ENCODE measurements around the gene NRARP. TPM values are rescaled to one million over a fixed set of nuclear protein-coding genes. Genes with fewer than 3 reads are reported as not detected.
A peak's percentile ranks its signal among the peaks of the same experiment; 100 is the strongest.
"Not testable (repeated sequence)": the region's sequence is repeated elsewhere in the genome, so short reads cannot be mapped to it uniquely, and the experiment has no call there.

NRARP gene
- total and polyA plus RNA-seq, 7 experiments from 2014 or later, result 0.70 to 2.7 (median 1.7) TPM; not detected in 2

DNA sequence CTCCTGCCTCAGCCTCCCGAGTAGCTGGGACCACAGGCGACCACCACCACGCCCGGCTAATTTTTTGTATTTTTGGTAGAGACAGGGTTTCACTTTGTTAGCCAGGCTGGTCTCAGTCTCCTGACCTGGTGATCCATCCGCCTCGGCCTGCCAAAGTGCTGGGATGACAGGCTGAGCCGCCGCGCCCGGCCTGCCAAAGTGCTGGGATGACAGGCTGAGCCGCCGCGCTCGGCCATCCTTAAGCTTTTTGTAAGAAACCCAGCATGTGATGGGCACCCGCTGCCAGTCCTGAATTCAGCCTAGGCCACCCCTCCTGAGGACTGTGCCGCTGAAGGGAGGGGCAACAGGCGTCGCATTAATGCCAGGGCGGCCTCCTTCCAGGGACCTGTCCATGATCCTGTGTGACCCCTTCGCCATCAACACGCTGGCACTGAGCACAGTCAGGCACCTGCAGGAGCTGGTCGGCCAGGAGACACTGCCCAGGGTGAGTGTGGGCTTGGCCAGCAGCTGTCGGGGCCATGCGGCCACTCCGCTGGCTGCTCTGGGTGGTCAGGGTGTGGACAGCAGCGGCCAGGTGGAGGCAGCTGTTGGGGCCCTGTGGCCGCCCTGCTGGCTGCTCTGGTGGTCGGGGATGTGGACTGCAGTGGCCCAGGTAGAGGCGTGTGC, 36.4 kb downstream of the NRARP start:
- H3K36me3 ChIP-seq (ENCODE audit: control insufficient read depth in 2 of 3, insufficient read depth in 3 of 3, low read length in 3 of 3), result peaks cover 0 to 63% (median 4%) of the 10 kb centered on the region in 3 experiments
- H3K4me1 ChIP-seq (ENCODE audit: control insufficient read depth in 2 of 2, insufficient read depth in 2 of 2, low read length in 2 of 2), result no peaks in the 10 kb centered on the region
- H3K27ac ChIP-seq (ENCODE audit: low read depth, low read length), result no peak overlapping the region
- Mint-ChIP-seq H3K4me1 (peaks cover 3 to 10% (median 5%) of the 10 kb centered on the region in 7 donors), H3K9me3 (no peaks in the 10 kb centered on the region), H3K36me3 (peaks cover 5 to 32% (median 6%) of the 10 kb centered on the region in 5 donors), H3K4me3 (no peak overlapping the region), H3K27ac (no peak overlapping the region), H3K27me3 (no peaks in the 10 kb centered on the region)
- H3K9me3 ChIP-seq (ENCODE audit: control insufficient read depth in 2 of 3, low read length in 3 of 3), result no peaks in the 10 kb centered on the region
- H3K4me3 ChIP-seq (ENCODE audit: low read length), result no peak overlapping the region
- ATAC-seq, result no peak
- DNase-seq, result peak in 1 of 9 donors; percentile 6
- intact Hi-C loops (cut with micrococcal nuclease), result no loop called here
- CTCF ChIA-PET, result no interaction called here
- POLR2A ChIA-PET, result interaction anchor here (0.5 to 1.2 kb wide), 3 partner anchors 10 to 230 kb away, joined by 3 to 4 read pairs (median 3); no protein-coding TSS in a partner anchor
- H3K27me3 ChIP-seq (ENCODE audit: control insufficient read depth in 2 of 2, insufficient read depth in 2 of 2, low read length in 2 of 2), result no peaks in the 10 kb centered on the region

DNA sequence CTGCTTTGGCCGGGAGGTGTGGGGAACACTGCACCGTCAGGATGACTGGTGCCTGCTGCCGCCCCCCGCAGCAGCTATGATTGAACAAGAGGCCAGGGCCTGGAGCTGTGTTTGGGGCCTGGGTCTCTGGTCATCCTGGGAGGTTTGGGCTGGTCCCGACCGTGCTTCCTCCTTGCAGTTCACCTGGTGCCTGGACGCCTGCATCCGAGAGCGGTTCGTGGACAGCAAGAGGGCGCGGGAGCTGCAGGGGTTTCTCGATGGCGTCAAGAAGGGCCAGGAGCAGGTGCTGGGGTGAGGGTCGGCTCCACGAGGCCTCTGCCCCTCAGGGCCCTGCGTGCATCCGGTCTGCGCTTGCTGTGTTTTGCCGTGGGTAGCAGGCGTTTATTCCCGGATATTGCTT, 38.0 kb downstream of the NRARP start:
- ATAC-seq (no peak), DNase-seq (peak in 1 of 9 donors; percentile 3)
- H3K4me3 ChIP-seq (ENCODE audit: low read length), result no peak overlapping the region
- H3K4me1 ChIP-seq (ENCODE audit: control insufficient read depth in 2 of 2, insufficient read depth in 2 of 2, low read length in 2 of 2), result no peaks in the 10 kb centered on the region
- no peaks in the 10 kb centered on the region for H3K9me3 Mint-ChIP-seq
- no peak overlapping the region for H3K27ac Mint-ChIP-seq
- no peaks in the 10 kb centered on the region for H3K27me3 Mint-ChIP-seq
- no peaks in the 10 kb centered on the region for H3K9me3 ChIP-seq (ENCODE audit: control insufficient read depth in 2 of 3, low read length in 3 of 3)
- peaks cover 5 to 26% (median 6%) of the 10 kb centered on the region in 5 donors for H3K36me3 Mint-ChIP-seq
- CTCF ChIA-PET, result interaction anchor here (0.6 kb wide), 1 partner anchor 433 kb away, joined by 3 read pairs; no protein-coding TSS in a partner anchor
- H3K27ac ChIP-seq (ENCODE audit: low read depth, low read length), result no peak overlapping the region
- H3K27me3 ChIP-seq (ENCODE audit: control insufficient read depth in 2 of 2, insufficient read depth in 2 of 2, low read length in 2 of 2), result no peaks in the 10 kb centered on the region
- no peak overlapping the region for H3K4me3 Mint-ChIP-seq
- POLR2A ChIA-PET, result interaction anchor here (1.1 kb wide), 1 partner anchor 8 kb away, joined by 5 read pairs; no protein-coding TSS in a partner anchor
- peaks cover 0 to 8% (median 5%) of the 10 kb centered on the region in 7 donors for H3K4me1 Mint-ChIP-seq
- peaks cover 0 to 60% (median 4%) of the 10 kb centered on the region in 3 experiments for H3K36me3 ChIP-seq (ENCODE audit: control insufficient read depth in 2 of 3, insufficient read depth in 3 of 3, low read length in 3 of 3)
- intact Hi-C loops (cut with micrococcal nuclease), result no loop called here

- H3K36me3 ChIP-seq (ENCODE audit: control insufficient read depth in 2 of 3, insufficient read depth in 3 of 3, low read length in 3 of 3), result peaks cover 0 to 60% (median 4%) of the 10 kb centered on the region in 3 experiments
- Mint-ChIP-seq H3K4me3 (no peak overlapping the region), H3K4me1 (peaks cover 0 to 6% (median 2%) of the 10 kb centered on the region in 7 donors), H3K27me3 (no peaks in the 10 kb centered on the region), H3K36me3 (peaks cover 2 to 25% (median 6%) of the 10 kb centered on the region in 5 donors), H3K27ac (no peak overlapping the region), H3K9me3 (no peaks in the 10 kb centered on the region)
- intact Hi-C loops (cut with micrococcal nuclease), result no loop called here
- no peak overlapping the region for H3K27ac ChIP-seq (ENCODE audit: low read depth, low read length)
- ChIA-PET POLR2A (interaction anchor here (1.1 kb wide), 1 partner anchor 9 kb away, joined by 5 read pairs; no protein-coding TSS in a partner anchor), CTCF (no interaction called here)
- H3K4me1 ChIP-seq (ENCODE audit: control insufficient read depth in 2 of 2, insufficient read depth in 2 of 2, low read length in 2 of 2), result no peaks in the 10 kb centered on the region
- ATAC-seq (no peak), DNase-seq (no peak)
- H3K27me3 ChIP-seq (ENCODE audit: control insufficient read depth in 2 of 2, insufficient read depth in 2 of 2, low read length in 2 of 2), result no peaks in the 10 kb centered on the region
- H3K9me3 ChIP-seq (ENCODE audit: control insufficient read depth in 2 of 3, low read length in 3 of 3), result no peaks in the 10 kb centered on the region
- no peak overlapping the region for H3K4me3 ChIP-seq (ENCODE audit: low read length)
These were observed 38.6 kb downstream of the NRARP start for GRCh38 chr9:137263506-137263905.

DNA sequence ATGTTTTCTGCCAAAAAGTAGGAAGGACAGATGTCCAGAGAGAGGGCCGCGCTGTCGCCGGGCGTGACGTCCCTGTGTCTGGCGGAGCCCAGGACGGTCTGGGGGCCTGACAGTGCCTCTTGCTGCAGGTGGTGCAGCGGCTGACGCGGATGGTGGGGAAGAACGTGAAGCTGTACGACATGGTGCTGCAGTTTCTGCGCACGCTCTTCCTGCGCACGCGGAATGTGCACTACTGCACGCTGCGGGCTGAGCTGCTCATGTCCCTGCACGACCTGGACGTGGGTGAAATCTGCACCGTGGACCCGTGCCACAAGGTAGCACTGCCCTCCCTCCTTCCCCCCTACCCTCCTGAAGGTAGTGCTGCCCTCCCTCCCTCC, 39.2 kb downstream of the NRARP start:
- Histone ChIP-seq H3K4me3 (ENCODE audit: low read length) (no peak overlapping the region), H3K4me1 (ENCODE audit: control insufficient read depth in 2 of 2, insufficient read depth in 2 of 2, low read length in 2 of 2) (no peaks in the 10 kb centered on the region), H3K27ac (ENCODE audit: low read depth, low read length) (no peak overlapping the region), H3K36me3 (ENCODE audit: control insufficient read depth in 2 of 3, insufficient read depth in 3 of 3, low read length in 3 of 3) (peaks cover 0 to 60% (median 4%) of the 10 kb centered on the region in 3 experiments), H3K9me3 (ENCODE audit: control insufficient read depth in 2 of 3, low read length in 3 of 3) (no peaks in the 10 kb centered on the region), H3K27me3 (ENCODE audit: control insufficient read depth in 2 of 2, insufficient read depth in 2 of 2, low read length in 2 of 2) (no peaks in the 10 kb centered on the region)
- Mint-ChIP-seq H3K9me3 (no peaks in the 10 kb centered on the region), H3K27ac (no peak overlapping the region), H3K4me1 (peaks cover 0 to 5% (median 0%) of the 10 kb centered on the region in 7 donors), H3K36me3 (peaks cover 0 to 23% (median 6%) of the 10 kb centered on the region in 5 donors), H3K4me3 (no peak overlapping the region), H3K27me3 (no peaks in the 10 kb centered on the region)
- ATAC-seq (no peak), DNase-seq (peak in 1 of 9 donors; percentile 3)
- intact Hi-C loops (cut with micrococcal nuclease), result loop anchor here in 1 of 2 donors (1.0 kb wide), 1 partner anchor 27 kb away; no protein-coding TSS in a partner anchor
- ChIA-PET POLR2A (no interaction called here), CTCF (no interaction called here)

DNA sequence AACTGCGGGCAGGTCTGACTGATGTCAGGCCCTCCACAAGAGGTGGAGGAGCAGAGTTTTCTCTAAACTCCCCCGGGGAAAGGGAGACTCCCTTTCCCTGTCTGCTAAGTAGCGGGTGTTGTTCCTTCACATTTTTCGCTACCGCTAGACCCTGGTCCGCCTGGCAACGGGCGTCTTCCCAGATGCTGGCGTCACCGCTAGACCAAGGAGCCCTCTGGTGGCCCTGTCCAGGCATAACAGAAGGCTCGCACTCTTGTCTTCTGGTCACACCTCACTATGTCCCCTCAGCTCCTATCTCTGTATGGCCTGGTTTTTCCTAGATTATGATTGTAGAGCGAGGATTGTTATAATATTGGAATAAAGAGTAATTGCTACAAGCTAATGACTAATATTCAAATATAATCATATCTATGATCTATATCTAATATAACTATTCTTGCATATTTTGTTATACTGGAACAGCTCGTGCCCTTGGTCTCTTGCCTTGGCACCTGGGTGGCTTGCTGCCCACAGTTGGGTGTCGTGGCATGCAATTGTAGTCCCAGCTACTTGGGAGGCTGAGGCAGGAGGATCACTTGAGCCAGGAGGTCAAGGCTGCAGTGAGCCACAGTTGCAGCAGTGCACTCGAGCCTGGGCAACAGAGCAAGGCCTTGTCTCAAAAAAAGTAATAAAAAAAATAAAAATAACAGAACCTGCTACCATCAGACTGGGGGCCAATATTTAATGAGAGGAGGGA, 39.7 kb downstream of the NRARP start:
- H3K4me1 Mint-ChIP-seq; H3K9me3 ChIP-seq (ENCODE audit: control insufficient read depth in 2 of 3, low read length in 3 of 3); H3K4me3 Mint-ChIP-seq; POLR2A ChIA-PET; H3K27me3 Mint-ChIP-seq; H3K9me3 Mint-ChIP-seq; H3K27ac ChIP-seq (ENCODE audit: low read depth, low read length); H3K4me1 ChIP-seq (ENCODE audit: control insufficient read depth in 2 of 2, insufficient read depth in 2 of 2, low read length in 2 of 2); H3K4me3 ChIP-seq (ENCODE audit: low read length); ATAC-seq; H3K27ac Mint-ChIP-seq; H3K27me3 ChIP-seq (ENCODE audit: control insufficient read depth in 2 of 2, insufficient read depth in 2 of 2, low read length in 2 of 2): not testable (repeated sequence)
- CTCF ChIA-PET, result interaction anchor here (1.4 kb wide), 1 partner anchor 26 kb away, joined by 3 read pairs; no protein-coding TSS in a partner anchor
- intact Hi-C loops (cut with micrococcal nuclease), result loop anchor here in 1 of 2 donors (1.0 kb wide), 1 partner anchor 26 kb away; no protein-coding TSS in a partner anchor
- H3K36me3 ChIP-seq (ENCODE audit: control insufficient read depth in 2 of 3, insufficient read depth in 3 of 3, low read length in 3 of 3), result peaks cover 0 to 58% (median 4%) of the 10 kb centered on the region in 3 experiments
- peak in 1 of 9 donors; percentile 3 for DNase-seq
- H3K36me3 Mint-ChIP-seq, result peaks cover 0 to 19% (median 6%) of the 10 kb centered on the region in 5 donors

DNA sequence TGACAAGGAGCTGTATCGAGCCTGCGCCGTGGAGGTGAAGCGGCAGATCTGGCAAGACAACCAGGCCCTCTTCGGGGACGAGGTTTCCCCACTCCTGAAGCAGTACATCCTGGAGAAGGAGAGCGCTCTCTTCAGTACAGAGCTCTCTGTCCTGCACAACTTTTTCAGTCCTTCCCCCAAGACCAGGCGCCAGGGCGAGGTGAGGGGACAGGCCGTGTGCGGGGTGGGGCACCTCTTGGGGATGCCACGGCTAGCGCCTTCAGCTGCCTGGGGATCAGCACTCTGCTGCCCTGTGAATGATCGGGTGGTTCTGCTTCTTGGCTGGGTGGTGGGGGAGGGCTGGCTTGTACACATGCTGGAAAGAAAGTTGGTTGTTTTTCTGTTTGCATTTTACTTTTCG, 45.2 kb downstream of the NRARP start:
- ChIA-PET POLR2A (interaction anchor here (1.1 to 9.5 kb wide), 7 partner anchors 9 to 128 kb away, joined by 3 to 168 read pairs (median 4); partner anchors contain the start of genes TPRN and TUBB4B), CTCF (interaction anchor here (1.2 to 1.4 kb wide), 2 partner anchors 17 to 20 kb away, joined by 4 to 6 read pairs; no protein-coding TSS in a partner anchor)
- Histone ChIP-seq H3K4me1 (ENCODE audit: control insufficient read depth in 2 of 2, insufficient read depth in 2 of 2, low read length in 2 of 2) (peaks cover 11% of the 10 kb centered on the region in 2 donors), H3K9me3 (ENCODE audit: control insufficient read depth in 2 of 3, low read length in 3 of 3) (no peaks in the 10 kb centered on the region), H3K4me3 (ENCODE audit: low read length) (no peak overlapping the region), H3K27ac (ENCODE audit: low read depth, low read length) (no peak overlapping the region), H3K27me3 (ENCODE audit: control insufficient read depth in 2 of 2, insufficient read depth in 2 of 2, low read length in 2 of 2) (no peaks in the 10 kb centered on the region), H3K36me3 (ENCODE audit: control insufficient read depth in 2 of 3, insufficient read depth in 3 of 3, low read length in 3 of 3) (peaks cover 0 to 31% (median 0%) of the 10 kb centered on the region in 3 experiments)
- Mint-ChIP-seq H3K36me3 (peaks cover 0 to 12% (median 4%) of the 10 kb centered on the region in 5 donors), H3K27ac (no peak overlapping the region), H3K4me3 (peak overlapping the region in 9 of 10 donors; percentile 42 to 94 (median 88)), H3K4me1 (peaks cover 0 to 22% (median 17%) of the 10 kb centered on the region in 7 donors), H3K9me3 (peaks cover 0 to 1% (median 0%) of the 10 kb centered on the region in 11 donors), H3K27me3 (no peaks in the 10 kb centered on the region)
- ATAC-seq, result no peak
- DNase-seq, result no peak
- intact Hi-C loops (cut with micrococcal nuclease), result no loop called here
